DND-41 (cell line): ENCODE results near the gene TP63.

Experiments
- ATAC-seq: fragments of 200-7000 bp; cut with Tn5 transposase; 3 replicates; pipeline ENCODE4 v1.9.1; 2021; ENCODE audit warnings: low read depth; ENCODE audit not compliant: insufficient read depth
- DNase-seq: peaks from one replicate; pipeline ENCODE4 v3.0.0-alpha.2; 2020
- H2AFZ ChIP-seq: 2 replicates; pipeline ENCODE4 v1.6.0; 2012; ENCODE audit warnings: low read depth, low read length
- H3K27ac ChIP-seq: 2 replicates; pipeline ENCODE4 v1.5.1; 2012; ENCODE audit warnings: low read length, inconsistent platforms
- H3K27me3 ChIP-seq: fragments of 200-600 bp; sonication (generic); 2 replicates; pipeline ENCODE4 v1.6.0; 2012; ENCODE audit warnings: low read length, mild to moderate bottlenecking, inconsistent platforms; ENCODE audit not compliant: insufficient read depth, poor library complexity
- H3K36me3 ChIP-seq: 2 replicates; pipeline ENCODE4 v1.5.1; 2012; ENCODE audit warnings: low read length, inconsistent platforms; ENCODE audit not compliant: insufficient read depth
- H3K4me1 ChIP-seq: 2 replicates; pipeline ENCODE4 v1.5.1; 2012; ENCODE audit warnings: mild to moderate bottlenecking, low read length; ENCODE audit not compliant: insufficient read depth
- H3K4me2 ChIP-seq: 2 replicates; pipeline ENCODE4 v1.6.0; 2012; ENCODE audit warnings: mild to moderate bottlenecking, moderate library complexity, low read length, inconsistent platforms; ENCODE audit not compliant: insufficient read depth
- H3K4me3 ChIP-seq, 2 experiments: fragments of 200-600 bp in 1 of 2; shearing (Covaris generic) in 1 of 2; 2 replicates each; pipeline ENCODE4 v1.5.1; 2012 to 2016; ENCODE audit warnings: inconsistent platforms in 2 of 2, low read length in 2 of 2, mild to moderate bottlenecking in 2 of 2, low read depth in 1 of 2, moderate library complexity in 1 of 2
- H3K79me2 ChIP-seq: 2 replicates; pipeline ENCODE4 v1.6.0; 2012; ENCODE audit warnings: low read length, inconsistent platforms; ENCODE audit not compliant: insufficient read depth
- H3K9ac ChIP-seq: 2 replicates; pipeline ENCODE4 v1.6.0; 2012; ENCODE audit warnings: low read depth, mild to moderate bottlenecking, inconsistent platforms, low read length, moderate library complexity
- H3K9me3 ChIP-seq: 2 replicates; pipeline ENCODE4 v1.5.1; 2012; ENCODE audit warnings: low read length, moderate library complexity, mild to moderate bottlenecking, inconsistent platforms; ENCODE audit not compliant: insufficient read depth, severe bottlenecking
- H4K20me1 ChIP-seq: 2 replicates; pipeline ENCODE4 v1.6.0; 2012; ENCODE audit warnings: low read length; ENCODE audit not compliant: insufficient read depth
- CTCF ChIP-seq: IDR thresholded peaks from 2 replicates; pipeline ENCODE4 v1.5.1; 2012; ENCODE audit warnings: borderline replicate concordance, low read length, moderate library complexity, mild to moderate bottlenecking; ENCODE audit not compliant: poor library complexity, severe bottlenecking; ENCODE audit errors: extremely low read depth
- EZH2 ChIP-seq: IDR thresholded peaks from 3 replicates; pipeline ENCODE4 v1.6.1; 2012; ENCODE audit warnings: borderline replicate concordance, low read depth, mild to moderate bottlenecking, moderate library complexity, low read length, inconsistent platforms; ENCODE audit not compliant: severe bottlenecking

Gene TP63

GRCh38 chr3:189758186-189758585 lies 127.0 kb downstream of the TP63 start:
- no peak overlapping the region for H3K4me2 ChIP-seq
- no peaks in the 10 kb centered on the region for H3K36me3 ChIP-seq
- H3K9ac ChIP-seq: no peak overlapping the region
- H3K27me3 ChIP-seq: peaks cover 6% of the 10 kb centered on the region
- no peak for DNase-seq
- H4K20me1 ChIP-seq: no peaks in the 10 kb centered on the region
- no peak overlapping the region for H3K4me3 ChIP-seq
- no peaks in the 10 kb centered on the region for H3K9me3 ChIP-seq
- no peak overlapping the region for H3K27ac ChIP-seq
- ATAC-seq: no peak
- no peak overlapping the region for H2AFZ ChIP-seq
- H3K79me2 ChIP-seq: no peaks in the 10 kb centered on the region
- TF ChIP-seq CTCF (no peak), EZH2 (no peak)
- no peaks in the 10 kb centered on the region for H3K4me1 ChIP-seq

GRCh38 chr3:189766416-189766815 lies 135.2 kb downstream of the TP63 start:
- ATAC-seq (no peak), DNase-seq (no peak)
- H3K79me2 ChIP-seq: no peaks in the 10 kb centered on the region
- H3K4me2 ChIP-seq: no peak overlapping the region
- no peak overlapping the region for H2AFZ ChIP-seq
- H3K36me3 ChIP-seq: no peaks in the 10 kb centered on the region
- no peaks in the 10 kb centered on the region for H3K27me3 ChIP-seq
- no peak overlapping the region for H3K27ac ChIP-seq
- no peak overlapping the region for H3K4me3 ChIP-seq
- H4K20me1 ChIP-seq: no peaks in the 10 kb centered on the region
- no peaks in the 10 kb centered on the region for H3K9me3 ChIP-seq
- TF ChIP-seq CTCF (no peak), EZH2 (no peak)
- no peaks in the 10 kb centered on the region for H3K4me1 ChIP-seq
- H3K9ac ChIP-seq: no peak overlapping the region

- no peak for DNase-seq
- H3K4me2 ChIP-seq: no peak overlapping the region
- no peak overlapping the region for H3K9ac ChIP-seq
- no peak overlapping the region for H3K27ac ChIP-seq
- H4K20me1 ChIP-seq: no peaks in the 10 kb centered on the region
- H3K79me2 ChIP-seq: no peaks in the 10 kb centered on the region
- H3K9me3 ChIP-seq: no peaks in the 10 kb centered on the region
- ATAC-seq: no peak
- no peak overlapping the region for H3K4me3 ChIP-seq
- no peaks in the 10 kb centered on the region for H3K27me3 ChIP-seq
- no peak overlapping the region for H2AFZ ChIP-seq
- H3K36me3 ChIP-seq: no peaks in the 10 kb centered on the region
- no peak for TF ChIP-seq EZH2
- no peak for TF ChIP-seq CTCF
- no peaks in the 10 kb centered on the region for H3K4me1 ChIP-seq
These were observed 140.8 kb downstream of the TP63 start for GRCh38 chr3:189771842-189772450.
